ENCODE results near the gene PEX6.

GRCh38 chr6:43011207-43011606 is 32.2 kb upstream of the PEX6 start:
- TF ChIP-seq CTCF (IDR thresholded peaks at IDR 0.05; ENCODE audit: low read depth, low read length) (no peak), MYC (IDR thresholded peaks at IDR 0.05; ENCODE audit: low read depth, low read length) (no peak), POLR2A (IDR thresholded peaks at IDR 0.05; ENCODE audit: extremely low read depth, insufficient read length) (no peak)

Data from NB4 (cell line).